OCI-LY3 (cell line): ENCODE data around the gene PAX6.

Experiments
- H2AFZ ChIP-seq: fragments of 200-600, 300-600 bp; shearing (Covaris generic); 2 replicates; pipeline ENCODE4 v1.6.0; 2014; ENCODE audit warnings: antibody characterized with exemption, low read depth, low read length
- H3K27ac ChIP-seq: fragments of 200-600, 300-600 bp; sonication (generic); 2 replicates; pipeline ENCODE4 v1.5.1; 2014; ENCODE audit warnings: mild to moderate bottlenecking, low read length, moderate library complexity, mixed read lengths
- H3K27me3 ChIP-seq: fragments of 200-600, 300-600 bp; sonication (generic); 2 replicates; pipeline ENCODE4 v1.6.1; 2014; ENCODE audit warnings: low read depth, low read length, mixed read lengths
- H3K36me3 ChIP-seq: fragments of 200-600, 300-600 bp; sonication (generic); replicated peaks from 2 replicates; pipeline ENCODE3; 2014; ENCODE audit warnings: low read depth, low read length, mixed read lengths
- H3K4me1 ChIP-seq: fragments of 300-600, 200-600 bp; sonication (generic); 2 replicates; pipeline ENCODE4 v1.6.1; 2014; ENCODE audit warnings: low read length, mixed read lengths
- H3K4me2 ChIP-seq: fragments of 200-600, 300-600 bp; sonication (generic); 2 replicates; pipeline ENCODE4 v1.6.1; 2014; ENCODE audit warnings: low read length, mixed read lengths
- H3K4me3 ChIP-seq: fragments of 300-600, 200-600 bp; sonication (generic); 2 replicates; pipeline ENCODE4 v1.5.1; 2014; ENCODE audit warnings: antibody characterized with exemption, mild to moderate bottlenecking, low read length, moderate library complexity
- H3K79me2 ChIP-seq: fragments of 300-600, 200-600 bp; shearing (Covaris generic); 2 replicates; pipeline ENCODE4 v1.6.1; 2014; ENCODE audit warnings: mild to moderate bottlenecking, low read length, mixed read lengths
- H3K9ac ChIP-seq: fragments of 300-600, 200-600 bp; shearing (Covaris generic); 2 replicates; pipeline ENCODE4 v1.6.0; 2014; ENCODE audit warnings: mild to moderate bottlenecking, low read length, moderate library complexity
- H3K9me3 ChIP-seq: fragments of 200-600, 300-600 bp; shearing (Covaris generic); 2 replicates; pipeline ENCODE4 v1.6.1; 2014; ENCODE audit warnings: low read length, mixed read lengths; ENCODE audit not compliant: insufficient read depth
- H4K20me1 ChIP-seq: fragments of 200-600, 300-600 bp; sonication (generic); 2 replicates; pipeline ENCODE4 v1.6.1; 2016; ENCODE audit warnings: low read length, mixed read lengths; ENCODE audit not compliant: insufficient read depth
- CTCF ChIP-seq: fragments of 200-600, 300-600 bp; sonication (generic); IDR thresholded peaks from 2 replicates; pipeline ENCODE4 v1.5.1; 2014; ENCODE audit warnings: antibody characterized with exemption, low read length, low read depth
- EZH2phosphoT487 ChIP-seq: fragments of 200-600 bp; shearing (Covaris generic); IDR thresholded peaks from 2 replicates; pipeline ENCODE4 v1.6.1; 2018; ENCODE audit warnings: antibody characterized with exemption, mixed run types, low read depth

The PAX6 gene

GRCh38 chr11:31820438-31820818 is 9.3 kb upstream of the PAX6 start:
- no peak overlapping the region for H3K9ac ChIP-seq
- no peaks in the 10 kb centered on the region for H3K36me3 ChIP-seq
- no peaks in the 10 kb centered on the region for H3K27me3 ChIP-seq
- H3K9me3 ChIP-seq: no peaks in the 10 kb centered on the region
- no peak overlapping the region for H3K4me3 ChIP-seq
- H3K4me2 ChIP-seq: no peak overlapping the region
- H3K79me2 ChIP-seq: no peaks in the 10 kb centered on the region
- no peak overlapping the region for H2AFZ ChIP-seq
- H4K20me1 ChIP-seq: no peaks in the 10 kb centered on the region
- no peak overlapping the region for H3K27ac ChIP-seq
- TF ChIP-seq EZH2phosphoT487 (no peak), CTCF (no peak)
- H3K4me1 ChIP-seq: no peaks in the 10 kb centered on the region

DNA sequence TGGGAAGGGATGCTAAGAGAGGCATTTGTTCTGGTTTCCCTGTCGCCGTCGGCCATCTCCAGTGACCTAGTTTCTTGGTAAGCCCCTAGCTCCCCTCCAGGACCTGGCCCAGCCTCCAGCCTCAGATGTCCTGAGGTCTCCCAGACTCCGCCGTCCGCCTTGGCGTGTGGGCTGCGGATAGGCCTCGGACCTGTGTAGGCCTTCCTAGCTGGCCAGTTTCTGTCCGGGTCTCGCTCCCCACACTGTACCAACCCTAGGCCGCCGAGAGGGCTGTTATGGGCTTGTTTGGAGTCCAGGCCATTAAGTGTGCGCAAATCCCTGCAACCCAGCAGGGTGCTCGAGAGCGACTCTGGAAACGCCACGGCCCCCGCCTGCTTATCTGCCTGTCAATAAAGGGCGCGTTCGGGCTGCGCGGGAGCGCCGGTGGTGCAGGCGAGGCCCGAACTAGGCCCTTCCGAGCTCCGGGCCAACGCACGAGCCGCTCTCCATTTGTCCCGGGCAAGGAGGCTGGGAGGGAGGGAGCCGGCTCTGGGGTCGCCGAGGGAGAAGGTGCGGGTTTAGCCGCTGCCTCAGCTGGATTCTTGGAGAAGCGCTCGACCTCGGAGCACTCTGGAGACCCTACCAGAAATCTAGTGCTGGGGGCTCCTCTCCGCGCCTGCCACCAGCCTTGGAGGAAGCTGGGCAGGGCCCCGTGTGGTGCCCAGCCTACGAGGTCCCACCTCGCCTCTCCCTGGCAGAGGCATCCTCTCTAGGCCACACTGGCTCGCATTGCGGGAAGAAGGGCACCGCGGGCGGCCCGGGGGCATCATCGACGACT is 8.7 kb upstream of the PAX6 start:
- Histone ChIP-seq H3K27me3 (no peaks in the 10 kb centered on the region), H3K4me3 (no peak overlapping the region), H3K27ac (no peak overlapping the region), H3K4me1 (no peaks in the 10 kb centered on the region), H4K20me1 (no peaks in the 10 kb centered on the region), H3K9me3 (no peaks in the 10 kb centered on the region), H3K9ac (no peak overlapping the region), H3K79me2 (no peaks in the 10 kb centered on the region), H2AFZ (no peak overlapping the region), H3K36me3 (no peaks in the 10 kb centered on the region), H3K4me2 (no peak overlapping the region)
- TF ChIP-seq EZH2phosphoT487 (no peak), CTCF (no peak)

DNA sequence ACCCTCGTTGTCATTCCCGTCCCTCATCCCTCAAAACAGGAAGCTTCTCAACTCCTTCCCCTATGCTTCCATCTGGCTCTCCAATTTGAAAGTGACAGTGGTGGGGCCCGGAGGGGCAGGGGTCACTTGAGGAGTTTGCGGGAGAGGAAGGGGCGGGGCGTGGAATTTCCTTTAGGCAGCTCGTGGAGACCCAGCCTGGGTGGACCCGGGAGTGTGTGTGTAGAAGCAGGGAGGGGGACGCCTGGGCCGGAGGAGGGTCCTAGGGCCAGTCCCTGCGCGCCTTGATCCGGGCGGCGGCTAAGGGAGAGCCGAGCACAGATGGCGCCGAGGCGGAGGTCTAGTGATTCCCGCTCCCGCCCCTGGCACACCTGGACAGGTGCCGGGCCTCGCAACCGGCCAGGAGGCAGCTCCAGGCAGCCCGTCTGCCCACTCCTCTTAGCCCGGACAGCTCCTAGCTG is 7.8 kb upstream of the PAX6 start:
- Histone ChIP-seq H3K79me2 (no peaks in the 10 kb centered on the region), H3K9me3 (no peaks in the 10 kb centered on the region), H3K4me2 (no peak overlapping the region), H3K27me3 (no peaks in the 10 kb centered on the region), H4K20me1 (no peaks in the 10 kb centered on the region), H3K36me3 (no peaks in the 10 kb centered on the region), H3K27ac (no peak overlapping the region), H3K4me3 (no peak overlapping the region), H3K9ac (no peak overlapping the region), H2AFZ (no peak overlapping the region), H3K4me1 (no peaks in the 10 kb centered on the region)
- TF ChIP-seq EZH2phosphoT487 (no peak), CTCF (no peak)

GRCh38 chr11:31818425-31818755 is 7.3 kb upstream of the PAX6 start:
- no peaks in the 10 kb centered on the region for H3K4me1 ChIP-seq
- no peaks in the 10 kb centered on the region for H4K20me1 ChIP-seq
- H3K79me2 ChIP-seq: no peaks in the 10 kb centered on the region
- H3K36me3 ChIP-seq: no peaks in the 10 kb centered on the region
- H3K9me3 ChIP-seq: no peaks in the 10 kb centered on the region
- H3K9ac ChIP-seq: no peak overlapping the region
- TF ChIP-seq EZH2phosphoT487 (no peak), CTCF (no peak)
- H3K4me3 ChIP-seq: no peak overlapping the region
- no peaks in the 10 kb centered on the region for H3K27me3 ChIP-seq
- no peak overlapping the region for H3K4me2 ChIP-seq
- no peak overlapping the region for H3K27ac ChIP-seq
- no peak overlapping the region for H2AFZ ChIP-seq
